IPS DF 19.7 (cell line): ENCODE data around the gene NASP.

Experiments used
- DNase-seq: peaks from one replicate; pipeline ENCODE4 v3.0.0-alpha.2; 2013; ENCODE audit warnings: low read depth, low spot score

Gene NASP

GRCh38 chr1:45583666-45584350, at the start of gene NASP:
Gene NASP, plus strand, starts transcription at chr1:45584041. Its CDS starts 106 bp downstream, at chr1:45584147.
- DNase-seq: no peak

DNA sequence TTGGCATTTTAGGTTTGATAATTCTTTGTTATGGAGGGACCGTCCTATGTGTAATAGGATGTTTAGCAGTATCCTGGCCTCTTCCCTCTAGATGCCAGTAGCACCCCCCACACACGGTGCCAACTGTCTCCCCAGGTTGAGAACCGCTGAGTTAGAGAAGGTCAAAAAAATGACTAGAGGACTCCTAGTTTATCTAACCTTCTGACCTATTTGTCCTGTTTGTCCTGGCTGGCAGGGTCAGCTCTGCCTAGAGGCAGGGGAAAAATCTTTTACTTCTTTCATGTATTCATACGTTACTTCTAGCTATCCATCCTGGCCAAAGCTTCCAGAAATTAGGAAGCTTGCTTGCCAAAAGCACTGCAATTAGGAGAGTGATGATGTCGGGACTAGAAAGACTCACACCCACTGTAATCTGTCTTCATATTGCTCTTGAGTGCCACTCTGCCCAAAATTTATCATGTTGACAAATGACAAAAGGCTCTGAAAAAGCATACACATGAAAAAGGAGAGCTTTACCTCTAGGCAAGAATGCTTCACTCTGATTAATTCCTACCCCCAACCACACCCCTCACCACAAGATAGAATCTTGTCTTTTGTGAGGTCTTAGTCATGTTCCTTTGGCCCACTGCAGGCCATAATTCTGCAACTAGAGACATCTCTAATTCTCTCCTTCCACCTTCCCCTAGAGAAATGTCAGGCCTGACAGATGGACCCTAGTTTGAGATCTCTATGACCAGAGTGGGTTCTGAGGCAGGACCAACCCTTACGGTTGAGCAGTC, 47.7 kb upstream of the NASP start:
- no peak for DNase-seq

GRCh38 chr1:45536886-45537285, 47.0 kb upstream of the NASP start:
- no peak for DNase-seq

GRCh38 chr1:45541193-45541592, 42.6 kb upstream of the NASP start:
- DNase-seq: no peak

DNA sequence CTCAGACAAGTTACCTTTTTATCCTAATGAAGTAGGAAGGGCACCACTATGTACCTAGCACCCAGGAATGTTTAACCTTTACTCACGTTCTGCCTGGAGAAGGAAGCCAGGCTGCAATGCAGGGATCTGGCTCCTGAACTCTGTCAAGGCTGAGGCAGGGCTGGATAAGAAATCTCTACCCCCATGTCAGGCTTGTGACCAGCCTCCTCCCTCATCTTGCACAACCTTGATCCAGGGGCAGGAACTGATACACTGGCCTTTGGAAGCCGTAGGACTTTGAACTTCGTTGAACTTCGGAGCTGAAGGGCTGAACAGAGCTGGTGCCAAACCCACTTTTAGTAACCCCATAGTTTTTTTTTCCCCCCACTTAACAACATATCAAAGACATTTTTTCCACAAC, 41.2 kb upstream of the NASP start:
- no peak for DNase-seq

- DNase-seq: no peak
Measured at GRCh38 chr1:45543581-45544417, 40.0 kb upstream of the NASP start.

DNA sequence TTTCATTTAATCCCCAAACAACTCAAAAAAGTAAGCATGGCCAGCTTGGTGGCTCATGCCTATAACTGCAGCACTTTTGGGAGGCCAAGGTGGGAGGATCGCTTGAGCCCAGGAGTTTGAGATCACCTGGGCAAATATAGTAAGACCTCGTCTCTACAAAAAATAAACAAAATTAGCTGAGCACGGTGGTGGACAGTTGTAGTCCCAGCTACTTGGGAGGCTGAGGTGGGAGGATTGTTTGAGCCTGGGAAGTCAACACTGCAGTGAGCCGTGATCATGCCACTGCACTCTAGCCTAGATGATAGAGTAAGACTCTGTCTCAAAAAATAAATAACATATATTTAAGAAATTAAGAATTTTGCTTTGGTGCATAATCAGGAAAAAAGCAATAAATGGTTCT, 39.3 kb upstream of the NASP start:
- DNase-seq: no peak

DNA sequence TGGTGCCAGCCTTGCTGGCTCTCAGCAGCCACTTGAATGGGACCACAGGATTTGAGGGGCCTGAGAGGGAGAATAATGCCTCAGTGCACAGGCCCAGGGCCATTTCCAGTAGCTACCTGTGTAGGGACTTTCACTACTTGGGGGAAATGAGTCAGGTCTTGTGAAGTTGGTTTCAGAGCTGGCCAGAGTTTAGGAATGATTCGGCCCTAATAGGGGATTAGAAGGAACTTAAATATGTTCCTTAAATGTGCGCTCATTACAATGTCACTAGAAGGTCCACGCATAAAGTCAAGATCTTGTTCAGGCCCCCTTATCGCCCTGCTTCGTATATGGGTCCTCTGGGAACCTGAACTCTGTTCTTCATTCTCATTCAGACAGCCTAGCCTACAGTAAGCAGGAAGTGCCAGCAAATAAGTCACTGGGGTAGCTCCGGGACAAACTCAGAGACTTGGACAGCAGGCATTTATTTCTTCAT, 38.8 kb upstream of the NASP start:
- DNase-seq: no peak

DNA sequence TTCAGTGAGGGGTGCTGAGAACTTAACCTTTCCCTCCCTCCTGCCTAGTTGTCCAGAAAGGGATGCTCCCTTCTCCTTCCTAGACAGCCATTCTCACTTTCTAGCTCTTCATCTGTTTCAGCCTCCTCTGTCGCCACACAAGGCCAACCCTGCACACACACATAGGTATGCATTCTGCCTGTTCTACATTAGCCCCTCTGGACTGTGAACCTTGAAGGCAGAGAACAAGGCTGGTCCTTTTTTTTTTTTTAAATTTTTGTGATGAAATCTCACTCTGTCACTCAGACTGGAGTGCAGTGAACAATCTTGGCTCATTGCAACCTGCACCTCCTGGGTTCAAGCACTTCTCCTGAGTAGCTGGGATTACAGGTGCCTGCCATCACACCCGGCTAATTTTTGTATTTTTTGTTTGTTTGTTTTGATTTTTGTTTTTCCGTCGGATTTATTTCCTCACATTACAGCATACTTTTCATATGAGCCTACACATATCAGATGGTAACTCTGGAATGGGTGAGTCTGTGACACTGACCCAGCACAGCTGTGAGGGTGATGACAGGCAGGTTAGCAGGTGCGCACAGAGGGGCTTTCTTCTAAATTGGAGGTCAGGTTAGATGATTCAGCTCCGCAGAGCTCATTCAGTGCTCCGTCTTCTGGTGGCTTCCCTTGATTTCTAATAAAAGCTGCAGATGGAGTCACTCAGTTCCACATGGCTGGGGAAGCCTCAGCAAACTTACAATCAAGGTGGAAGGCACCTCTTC, 38.1 kb upstream of the NASP start:
- DNase-seq: no peak

GRCh38 chr1:45550401-45551351, 33.2 kb upstream of the NASP start, which contains the start of gene AKR1A1:
Gene AKR1A1, plus strand, starts transcription at chr1:45550826. Its CDS starts 10,969 bp downstream, at chr1:45561795.
- DNase-seq: peak; percentile 78

- no peak for DNase-seq
Measured at GRCh38 chr1:45551684-45552083, 32.2 kb upstream of the NASP start.

DNA sequence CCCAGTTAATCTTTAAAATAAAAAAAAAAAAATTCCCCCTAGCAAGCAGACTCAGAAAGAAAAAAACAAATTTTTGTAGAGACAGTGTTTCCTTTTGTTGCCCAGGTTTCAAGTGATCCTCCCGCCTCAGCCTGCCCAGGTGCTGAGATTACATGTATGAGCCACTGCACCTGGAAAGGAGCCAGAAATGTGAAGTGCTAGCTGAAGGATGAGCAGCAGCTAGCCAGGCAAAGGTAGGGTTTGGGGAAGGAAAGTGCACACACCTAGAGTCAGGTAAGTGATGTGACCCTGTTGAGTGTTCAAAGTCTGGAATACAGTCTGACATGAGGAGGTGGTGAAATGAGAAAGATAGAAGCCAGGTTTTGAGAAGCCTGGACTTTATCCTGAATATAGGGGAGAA, 31.5 kb upstream of the NASP start:
- no peak for DNase-seq

DNA sequence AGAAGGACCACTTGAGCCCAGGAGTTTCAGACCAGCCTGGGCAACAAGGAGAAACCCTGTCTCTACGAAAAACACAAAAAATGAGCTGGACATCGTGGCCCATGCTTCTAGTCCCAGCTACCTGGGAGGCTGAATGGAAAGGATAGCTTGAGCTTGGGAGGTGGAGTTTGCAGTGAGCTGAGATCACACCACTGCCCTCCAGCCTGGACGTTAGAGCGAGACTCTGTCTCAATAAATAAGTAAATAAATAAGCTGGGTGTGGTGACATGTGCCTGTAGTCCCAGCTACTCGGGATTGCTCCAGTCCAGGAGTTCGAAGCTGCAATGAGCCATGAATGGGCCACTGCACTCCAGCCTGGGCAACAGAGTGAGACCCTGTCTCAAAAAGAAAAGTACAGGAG, 29.6 kb upstream of the NASP start:
- DNase-seq: no peak

- no peak for DNase-seq
Measured at GRCh38 chr1:45557422-45557944, 26.4 kb upstream of the NASP start.

- DNase-seq: no peak
Measured at GRCh38 chr1:45563843-45564242, 20.0 kb upstream of the NASP start.

GRCh38 chr1:45566722-45567121, 17.1 kb upstream of the NASP start:
- DNase-seq: no peak

DNA sequence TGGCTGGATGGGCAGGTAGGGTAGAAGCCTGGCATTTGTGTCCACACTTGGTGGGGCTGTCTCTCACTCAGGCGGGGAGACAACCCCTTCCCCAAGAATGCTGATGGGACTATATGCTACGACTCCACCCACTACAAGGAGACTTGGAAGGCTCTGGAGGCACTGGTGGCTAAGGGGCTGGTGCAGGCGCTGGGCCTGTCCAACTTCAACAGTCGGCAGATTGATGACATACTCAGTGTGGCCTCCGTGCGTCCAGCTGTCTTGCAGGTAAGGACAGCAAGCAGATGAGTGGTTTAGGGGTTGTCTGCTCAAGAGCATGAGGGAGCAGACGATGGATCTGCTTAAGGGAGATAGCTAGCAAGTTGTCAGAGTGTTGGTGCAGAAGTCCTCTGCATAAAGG, 15.9 kb upstream of the NASP start:
- no peak for DNase-seq

DNA sequence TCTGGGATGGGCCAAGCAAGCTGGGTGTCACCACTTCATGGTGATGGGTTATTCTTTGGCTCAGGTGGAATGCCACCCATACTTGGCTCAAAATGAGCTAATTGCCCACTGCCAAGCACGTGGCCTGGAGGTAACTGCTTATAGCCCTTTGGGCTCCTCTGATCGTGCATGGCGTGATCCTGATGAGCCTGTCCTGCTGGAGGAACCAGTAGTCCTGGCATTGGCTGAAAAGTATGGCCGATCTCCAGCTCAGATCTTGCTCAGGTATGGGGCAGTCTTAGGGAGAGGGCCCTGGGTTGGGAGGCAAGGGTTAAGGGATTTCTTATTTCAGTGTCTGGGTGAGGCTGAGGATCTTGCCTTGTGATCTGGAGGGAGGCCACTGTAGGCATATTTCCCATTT, 15.4 kb upstream of the NASP start:
- no peak for DNase-seq

DNA sequence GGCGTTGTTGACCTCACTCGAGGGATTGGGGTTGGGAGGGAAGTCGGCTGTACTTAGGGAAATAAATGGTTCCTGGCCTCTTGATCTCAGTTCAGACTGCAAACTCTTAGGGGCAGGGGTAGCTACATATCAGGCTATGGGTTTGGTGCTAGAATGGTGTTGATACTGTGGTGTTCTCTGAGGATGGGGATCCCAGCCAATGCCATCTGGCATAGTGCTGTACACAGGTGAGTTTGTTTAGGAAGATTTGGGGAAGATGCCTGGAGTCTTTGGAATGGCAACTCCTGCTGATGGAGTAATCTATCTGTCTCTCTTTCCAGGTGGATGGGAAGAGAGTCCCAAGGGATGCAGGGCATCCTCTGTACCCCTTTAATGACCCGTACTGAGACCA, 14.3 kb upstream of the NASP start:
- no peak for DNase-seq

GRCh38 chr1:45569962-45570581, 13.8 kb upstream of the NASP start:
- no peak for DNase-seq
